Measurements from ENCODE around the gene CTNNA2.

DNA sequence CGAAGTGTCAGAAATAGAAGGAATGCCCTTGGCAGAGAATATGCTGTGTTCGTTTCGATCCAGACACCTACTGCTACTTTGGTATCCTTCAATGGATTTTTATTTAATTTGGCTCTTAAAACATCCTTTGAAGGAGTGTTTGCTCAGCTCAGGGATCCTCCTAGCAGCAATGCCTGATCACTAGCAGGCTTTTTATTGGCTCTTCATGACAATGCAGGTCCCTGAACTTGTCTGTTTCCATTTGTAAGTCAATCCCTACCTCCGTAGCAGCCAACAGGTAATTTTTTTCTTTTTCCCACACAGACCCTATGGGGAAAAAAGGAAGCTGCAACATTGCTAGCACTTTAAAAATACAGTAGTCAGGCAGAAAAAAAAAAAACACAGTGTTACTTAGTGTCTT is 1157.9 kb downstream of the CTNNA2 start:
- TF ChIP-seq, protein P1, sequence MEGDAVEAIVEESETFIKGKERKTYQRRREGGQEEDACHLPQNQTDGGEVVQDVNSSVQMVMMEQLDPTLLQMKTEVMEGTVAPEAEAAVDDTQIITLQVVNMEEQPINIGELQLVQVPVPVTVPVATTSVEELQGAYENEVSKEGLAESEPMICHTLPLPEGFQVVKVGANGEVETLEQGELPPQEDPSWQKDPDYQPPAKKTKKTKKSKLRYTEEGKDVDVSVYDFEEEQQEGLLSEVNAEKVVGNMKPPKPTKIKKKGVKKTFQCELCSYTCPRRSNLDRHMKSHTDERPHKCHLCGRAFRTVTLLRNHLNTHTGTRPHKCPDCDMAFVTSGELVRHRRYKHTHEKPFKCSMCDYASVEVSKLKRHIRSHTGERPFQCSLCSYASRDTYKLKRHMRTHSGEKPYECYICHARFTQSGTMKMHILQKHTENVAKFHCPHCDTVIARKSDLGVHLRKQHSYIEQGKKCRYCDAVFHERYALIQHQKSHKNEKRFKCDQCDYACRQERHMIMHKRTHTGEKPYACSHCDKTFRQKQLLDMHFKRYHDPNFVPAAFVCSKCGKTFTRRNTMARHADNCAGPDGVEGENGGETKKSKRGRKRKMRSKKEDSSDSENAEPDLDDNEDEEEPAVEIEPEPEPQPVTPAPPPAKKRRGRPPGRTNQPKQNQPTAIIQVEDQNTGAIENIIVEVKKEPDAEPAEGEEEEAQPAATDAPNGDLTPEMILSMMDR (IDR thresholded peaks at IDR 0.05) = no peak
- TF ChIP-seq SMC3 (IDR thresholded peaks at IDR 0.05) = no peak
- no peak for TF ChIP-seq SREBF2 (IDR thresholded peaks at IDR 0.05)
- TF ChIP-seq POLR2A (IDR thresholded peaks at IDR 0.05; ENCODE audit: low read length) = no peak
- TF ChIP-seq, protein P2, sequence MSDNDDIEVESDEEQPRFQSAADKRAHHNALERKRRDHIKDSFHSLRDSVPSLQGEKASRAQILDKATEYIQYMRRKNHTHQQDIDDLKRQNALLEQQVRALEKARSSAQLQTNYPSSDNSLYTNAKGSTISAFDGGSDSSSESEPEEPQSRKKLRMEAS (IDR thresholded peaks at IDR 0.05) = no peak
- TF ChIP-seq, protein P3, sequence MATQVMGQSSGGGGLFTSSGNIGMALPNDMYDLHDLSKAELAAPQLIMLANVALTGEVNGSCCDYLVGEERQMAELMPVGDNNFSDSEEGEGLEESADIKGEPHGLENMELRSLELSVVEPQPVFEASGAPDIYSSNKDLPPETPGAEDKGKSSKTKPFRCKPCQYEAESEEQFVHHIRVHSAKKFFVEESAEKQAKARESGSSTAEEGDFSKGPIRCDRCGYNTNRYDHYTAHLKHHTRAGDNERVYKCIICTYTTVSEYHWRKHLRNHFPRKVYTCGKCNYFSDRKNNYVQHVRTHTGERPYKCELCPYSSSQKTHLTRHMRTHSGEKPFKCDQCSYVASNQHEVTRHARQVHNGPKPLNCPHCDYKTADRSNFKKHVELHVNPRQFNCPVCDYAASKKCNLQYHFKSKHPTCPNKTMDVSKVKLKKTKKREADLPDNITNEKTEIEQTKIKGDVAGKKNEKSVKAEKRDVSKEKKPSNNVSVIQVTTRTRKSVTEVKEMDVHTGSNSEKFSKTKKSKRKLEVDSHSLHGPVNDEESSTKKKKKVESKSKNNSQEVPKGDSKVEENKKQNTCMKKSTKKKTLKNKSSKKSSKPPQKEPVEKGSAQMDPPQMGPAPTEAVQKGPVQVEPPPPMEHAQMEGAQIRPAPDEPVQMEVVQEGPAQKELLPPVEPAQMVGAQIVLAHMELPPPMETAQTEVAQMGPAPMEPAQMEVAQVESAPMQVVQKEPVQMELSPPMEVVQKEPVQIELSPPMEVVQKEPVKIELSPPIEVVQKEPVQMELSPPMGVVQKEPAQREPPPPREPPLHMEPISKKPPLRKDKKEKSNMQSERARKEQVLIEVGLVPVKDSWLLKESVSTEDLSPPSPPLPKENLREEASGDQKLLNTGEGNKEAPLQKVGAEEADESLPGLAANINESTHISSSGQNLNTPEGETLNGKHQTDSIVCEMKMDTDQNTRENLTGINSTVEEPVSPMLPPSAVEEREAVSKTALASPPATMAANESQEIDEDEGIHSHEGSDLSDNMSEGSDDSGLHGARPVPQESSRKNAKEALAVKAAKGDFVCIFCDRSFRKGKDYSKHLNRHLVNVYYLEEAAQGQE (IDR thresholded peaks at IDR 0.05) = no peak
- TF ChIP-seq HEYL (CRISPR knock-in tag; IDR thresholded peaks at IDR 0.05) = no peak
- TF ChIP-seq EHMT2 (IDR thresholded peaks at IDR 0.05; ENCODE audit: low read depth) = no peak
- TF ChIP-seq, protein P4, sequence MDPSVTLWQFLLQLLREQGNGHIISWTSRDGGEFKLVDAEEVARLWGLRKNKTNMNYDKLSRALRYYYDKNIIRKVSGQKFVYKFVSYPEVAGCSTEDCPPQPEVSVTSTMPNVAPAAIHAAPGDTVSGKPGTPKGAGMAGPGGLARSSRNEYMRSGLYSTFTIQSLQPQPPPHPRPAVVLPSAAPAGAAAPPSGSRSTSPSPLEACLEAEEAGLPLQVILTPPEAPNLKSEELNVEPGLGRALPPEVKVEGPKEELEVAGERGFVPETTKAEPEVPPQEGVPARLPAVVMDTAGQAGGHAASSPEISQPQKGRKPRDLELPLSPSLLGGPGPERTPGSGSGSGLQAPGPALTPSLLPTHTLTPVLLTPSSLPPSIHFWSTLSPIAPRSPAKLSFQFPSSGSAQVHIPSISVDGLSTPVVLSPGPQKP (IDR thresholded peaks at IDR 0.05; ENCODE audit: low read depth, low read length) = no peak
- no peak for TF ChIP-seq JUNB (IDR thresholded peaks at IDR 0.05)
- TF ChIP-seq RAD21 (conservative IDR thresholded peaks at IDR 0.05 in 1 of 2, IDR thresholded peaks at IDR 0.05 in 1 of 2) = no peak
- no peak for TF ChIP-seq ESRRA (IDR thresholded peaks at IDR 0.05; ENCODE audit: borderline replicate concordance, low read length)

Measured in A549 (cell line).